AG04450 (cell line): ENCODE measurements around the gene ATP6V0B. TPM values are rescaled to one million over a fixed set of nuclear protein-coding genes. Genes with fewer than 3 reads are reported as not detected.

Source experiments
- CTCF ChIA-PET: fragments of 300-600, 350-600 bp; formaldehyde crosslinking; extraction: SDS; loops from one replicate; lab custom pipeline; 2022; ENCODE audit warnings: antibody characterized with exemption, inconsistent platforms; lab: Charles Lee
- POLR2A ChIA-PET: fragments of 350-600 bp; formaldehyde crosslinking; extraction: SDS; loops from one replicate; lab custom pipeline; 2021; ENCODE audit warnings: antibody characterized with exemption, inconsistent platforms; lab: Yijun Ruan, JAX
- DNase-seq: peaks from one replicate; pipeline ENCODE4 v3.0.0-alpha.2; 2011; ENCODE audit warnings: low read depth, low spot score
- H3K27ac ChIP-seq: one replicate; pipeline ENCODE4 v1.5.1; 2012; ENCODE audit warnings: low read depth, low read length, control low read depth
- H3K27me3 ChIP-seq: one replicate; pipeline ENCODE4 v1.6.0; 2012; ENCODE audit warnings: low read length; ENCODE audit not compliant: control insufficient read depth, insufficient read depth
- H3K4me3 ChIP-seq: 2 replicates; pipeline ENCODE4 v1.5.1; 2011; ENCODE audit warnings: mild to moderate bottlenecking, low read depth, low read length, control low read depth
- H3K9me3 ChIP-seq: 2 replicates; pipeline ENCODE4 v1.5.1; 2012; ENCODE audit warnings: low read length; ENCODE audit not compliant: control insufficient read depth, insufficient read depth
- polyA plus RNA-seq: library from polyadenylated mRNA; depleted of rRNA; stranded (reverse); fragments of >200 nt; gene quantifications from 2 replicates; pipeline ENCODE4 v1.2.3, GENCODE V29; 2011
- TF ChIP-seq, protein P1 (sequence below): IDR thresholded peaks from 2 replicates; pipeline ENCODE4 v1.5.1; 2011; ENCODE audit warnings: low read depth, low read length, control low read depth, inconsistent platforms

Gene ATP6V0B
- polyA plus RNA-seq, 1 experiment, result 130 TPM

DNA sequence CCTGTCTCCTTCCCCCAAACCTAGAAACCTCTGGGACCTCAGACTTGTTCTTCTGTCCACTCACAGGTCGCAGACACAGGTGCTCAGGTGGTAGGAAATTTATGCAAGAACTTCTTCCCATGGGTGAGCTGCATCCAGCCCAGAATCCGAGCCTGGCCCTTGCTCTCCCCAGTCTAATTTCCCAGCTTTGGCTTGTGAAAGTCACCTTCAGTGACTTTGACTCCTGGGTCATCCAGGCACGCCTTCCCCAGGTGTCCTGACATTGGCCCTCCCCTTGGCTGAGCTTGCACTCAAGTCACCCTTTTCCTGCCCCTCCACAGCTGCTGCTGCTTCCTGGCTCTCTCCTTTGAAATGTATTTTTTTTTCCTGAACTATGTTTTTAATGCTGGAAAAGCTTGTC is 21.4 kb upstream of the ATP6V0B start:
- DNase-seq, result no peak
- H3K27me3 ChIP-seq, result no peaks in the 10 kb centered on the region
- TF ChIP-seq, protein P1, sequence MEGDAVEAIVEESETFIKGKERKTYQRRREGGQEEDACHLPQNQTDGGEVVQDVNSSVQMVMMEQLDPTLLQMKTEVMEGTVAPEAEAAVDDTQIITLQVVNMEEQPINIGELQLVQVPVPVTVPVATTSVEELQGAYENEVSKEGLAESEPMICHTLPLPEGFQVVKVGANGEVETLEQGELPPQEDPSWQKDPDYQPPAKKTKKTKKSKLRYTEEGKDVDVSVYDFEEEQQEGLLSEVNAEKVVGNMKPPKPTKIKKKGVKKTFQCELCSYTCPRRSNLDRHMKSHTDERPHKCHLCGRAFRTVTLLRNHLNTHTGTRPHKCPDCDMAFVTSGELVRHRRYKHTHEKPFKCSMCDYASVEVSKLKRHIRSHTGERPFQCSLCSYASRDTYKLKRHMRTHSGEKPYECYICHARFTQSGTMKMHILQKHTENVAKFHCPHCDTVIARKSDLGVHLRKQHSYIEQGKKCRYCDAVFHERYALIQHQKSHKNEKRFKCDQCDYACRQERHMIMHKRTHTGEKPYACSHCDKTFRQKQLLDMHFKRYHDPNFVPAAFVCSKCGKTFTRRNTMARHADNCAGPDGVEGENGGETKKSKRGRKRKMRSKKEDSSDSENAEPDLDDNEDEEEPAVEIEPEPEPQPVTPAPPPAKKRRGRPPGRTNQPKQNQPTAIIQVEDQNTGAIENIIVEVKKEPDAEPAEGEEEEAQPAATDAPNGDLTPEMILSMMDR, result no peak
- H3K4me3 ChIP-seq, result no peak overlapping the region
- H3K27ac ChIP-seq, result no peak overlapping the region
- no peaks in the 10 kb centered on the region for H3K9me3 ChIP-seq
- POLR2A ChIA-PET, result interaction anchor here (0.5 kb wide), 1 partner anchor 407 kb away, joined by 5 read pairs; no protein-coding TSS in a partner anchor
- CTCF ChIA-PET, result interaction anchor here (1.0 to 1.2 kb wide), 3 partner anchors 18 to 190 kb away, joined by 3 to 4 read pairs (median 3); partner anchors contain the start of gene ARTN

DNA sequence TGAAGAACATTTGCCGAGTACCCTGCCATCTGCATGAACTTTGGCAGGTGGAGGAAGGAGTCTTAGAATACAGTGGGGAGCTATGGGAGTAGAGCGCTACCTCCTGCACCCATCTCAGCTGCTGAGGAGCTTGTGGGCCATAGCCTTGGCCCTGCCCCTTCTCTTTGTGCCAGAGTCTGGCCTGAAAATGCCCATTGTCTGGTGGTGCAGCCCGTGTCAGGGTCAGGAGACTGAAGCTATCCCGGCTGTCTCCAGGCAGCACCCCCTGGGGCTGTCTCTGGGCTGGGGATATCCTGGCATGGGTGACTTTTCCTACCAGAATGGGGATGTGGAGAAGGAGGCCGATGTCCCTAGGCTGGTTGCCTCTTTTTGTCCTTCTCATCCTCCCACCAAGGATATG is 20.7 kb upstream of the ATP6V0B start:
- H3K27me3 ChIP-seq, result no peaks in the 10 kb centered on the region
- H3K4me3 ChIP-seq, result no peak overlapping the region
- H3K27ac ChIP-seq, result no peak overlapping the region
- DNase-seq, result no peak
- ChIA-PET CTCF (interaction anchor here (1.0 to 1.2 kb wide), 3 partner anchors 19 to 191 kb away, joined by 3 to 4 read pairs (median 3); partner anchors contain the start of gene ARTN), POLR2A (no interaction called here)
- TF ChIP-seq, protein P1, result no peak
- H3K9me3 ChIP-seq, result no peaks in the 10 kb centered on the region

DNA sequence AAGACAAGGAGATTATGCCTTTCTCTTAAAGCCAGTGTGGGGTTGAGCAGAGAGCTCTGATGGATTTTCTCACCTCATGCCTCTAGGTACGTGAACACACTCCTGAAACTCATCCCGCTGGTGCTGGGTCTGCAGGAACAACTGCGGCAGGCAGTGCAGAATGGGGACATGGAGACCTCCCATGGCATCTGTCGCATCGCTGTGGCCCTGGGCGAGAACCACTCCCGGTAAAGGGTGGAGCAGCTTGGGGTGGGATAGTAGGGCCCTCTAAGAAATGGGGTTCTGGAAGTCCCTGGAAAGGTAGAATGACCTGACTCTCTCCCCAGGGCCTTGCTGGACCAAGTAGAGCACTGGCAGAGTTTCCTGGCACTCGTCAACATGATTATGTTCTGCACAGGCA is 18.5 kb upstream of the ATP6V0B start:
- no peak overlapping the region for H3K4me3 ChIP-seq
- TF ChIP-seq, protein P1, result no peak
- no peaks in the 10 kb centered on the region for H3K27me3 ChIP-seq
- POLR2A ChIA-PET, result interaction anchor here (0.7 kb wide), 1 partner anchor 1758 kb away, joined by 6 read pairs; no protein-coding TSS in a partner anchor
- H3K27ac ChIP-seq, result no peak overlapping the region
- CTCF ChIA-PET, result interaction anchor here (0.5 to 1.0 kb wide), 2 partner anchors 37 to 193 kb away, joined by 3 to 4 read pairs; no protein-coding TSS in a partner anchor
- no peak for DNase-seq
- H3K9me3 ChIP-seq, result no peaks in the 10 kb centered on the region

DNA sequence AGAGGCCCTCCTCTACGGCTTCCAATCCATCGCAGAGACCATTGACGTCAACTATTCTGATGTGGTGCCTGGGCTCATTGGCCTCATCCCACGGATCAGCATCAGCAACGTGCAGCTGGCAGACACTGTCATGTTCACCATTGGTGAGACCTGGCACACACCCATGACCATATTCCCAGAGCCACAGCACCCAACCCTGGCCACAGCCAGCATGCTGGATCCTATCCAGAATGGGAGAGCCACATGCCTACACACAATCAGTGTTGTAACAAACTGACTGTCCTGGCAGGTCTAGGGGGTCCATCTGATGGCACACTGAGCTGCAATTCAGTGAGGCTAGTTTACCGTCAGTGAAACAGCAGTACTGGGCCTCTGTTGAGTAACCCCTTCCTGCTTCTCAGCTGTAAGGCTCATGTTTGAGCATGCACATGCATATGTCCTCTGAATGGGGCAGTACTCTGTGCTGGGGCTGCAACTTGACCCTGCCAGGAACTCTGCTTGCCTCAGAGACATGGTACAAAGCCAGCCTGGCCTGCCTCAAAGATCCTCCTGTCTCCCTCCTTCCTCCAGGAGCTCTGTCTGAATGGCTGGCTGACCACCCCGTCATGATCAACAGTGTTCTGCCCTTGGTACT is 17.2 kb upstream of the ATP6V0B start:
- TF ChIP-seq, protein P1, result no peak
- no peak for DNase-seq
- Histone ChIP-seq H3K9me3 (no peaks in the 10 kb centered on the region), H3K27ac (no peak overlapping the region), H3K4me3 (no peak overlapping the region), H3K27me3 (no peaks in the 10 kb centered on the region)
- CTCF ChIA-PET, result interaction anchor here (0.7 to 1.2 kb wide), 2 partner anchors 79 to 194 kb away, joined by 3 to 4 read pairs; no protein-coding TSS in a partner anchor
- POLR2A ChIA-PET, result no interaction called here
